ENCODE data around the gene RPL29. TPM values are rescaled to one million over a fixed set of nuclear protein-coding genes. Genes with fewer than 3 reads are reported as not detected.

RPL29 gene
- total and polyA plus RNA-seq, 2 of the 8 experiments (the other 6 are each of a cell fraction or from before 2014, with no cell fraction given) = 1,467 to 2,660 TPM

DNA sequence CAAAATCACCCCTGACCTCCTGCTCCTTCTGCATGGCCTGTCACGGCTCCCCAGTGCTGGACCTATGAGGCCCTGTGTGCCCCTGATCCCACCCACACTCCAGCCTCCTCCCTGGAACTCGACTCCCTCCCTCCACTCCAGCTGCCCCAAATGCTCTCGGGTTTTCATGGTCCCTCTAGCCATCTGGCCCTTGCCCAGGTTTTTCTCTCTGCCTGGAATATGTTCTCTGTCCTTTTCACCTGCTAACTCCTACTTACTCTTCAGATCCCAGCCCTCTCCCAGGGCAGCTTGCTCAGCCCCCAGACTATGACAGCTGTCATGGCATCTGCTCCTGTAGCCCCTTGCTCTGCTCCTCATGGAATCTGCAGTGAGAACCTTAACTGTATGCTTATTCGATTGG is 30.3 kb upstream of the RPL29 start:
- POLR2A ChIA-PET (ENCODE audit: partially characterized antibody) = interaction anchor here (1.5 kb wide), 1 partner anchor 11 kb away, joined by 3 read pairs; no protein-coding TSS in a partner anchor
- H2BK5ac ChIP-seq (ENCODE audit: low read depth, low read length) = no peak overlapping the region
- no peak overlapping the region for H2AK5ac ChIP-seq (ENCODE audit: low read depth, low read length)
- H3K18ac ChIP-seq (ENCODE audit: extremely low read depth, low read length) = no peak overlapping the region
- WGBS, 2 experiments (ENCODE audit: extremely low coverage in 1 of 2, insufficient coverage in 1 of 2, insufficient read length in 1 of 2, insufficient replicate concordance in 2 of 2, low coverage in 1 of 2, low lambda C conversion rate in 2 of 2, missing lambda C conversion rate in 1 of 2) = 72% methylated on average over 4 of the region's 4 CpGs; no CpG with 5 or more reads in 1 of the 2 experiments
- no peak overlapping the region for H3K14ac ChIP-seq (ENCODE audit: insufficient read length)
- CTCF ChIA-PET (ENCODE audit: partially characterized antibody) = interaction anchor here (1.5 to 9.4 kb wide), 3 partner anchors 11 to 22 kb away, joined by 7 to 124 read pairs (median 8); no protein-coding TSS in a partner anchor
- H3K79me2 ChIP-seq (ENCODE audit: control insufficient read depth in 1 of 2, insufficient read depth in 2 of 2, low read length in 2 of 2) = no peaks in the 10 kb centered on the region
- H3K4ac ChIP-seq (replicated peaks; ENCODE audit: insufficient read length, low read depth, low read length) = no peak overlapping the region
- H2BK12ac ChIP-seq (ENCODE audit: low read depth, low read length) = no peak overlapping the region
- FAIRE-seq = no peak
- no peak overlapping the region for H4K91ac ChIP-seq (replicated peaks; ENCODE audit: insufficient read length, low read length)
- H3K23ac ChIP-seq (ENCODE audit: insufficient read length) = no peak overlapping the region
- no peaks in the 10 kb centered on the region for H3K36me3 ChIP-seq (ENCODE audit: control insufficient read depth in 2 of 4, insufficient read depth in 4 of 4, low read length in 3 of 4)
- H3K9ac ChIP-seq (replicated peaks in 1 of 4; ENCODE audit: extremely low read depth in 1 of 4, low read depth in 3 of 4, low read length in 3 of 4) = no peak overlapping the region
- H3K4me3 ChIP-seq (ENCODE audit: extremely low read depth in 1 of 4, insufficient read depth in 2 of 4, low read depth in 3 of 4, low read length in 4 of 4) = no peak overlapping the region
- no peak overlapping the region for H2BK20ac ChIP-seq (ENCODE audit: low read length)
- no peak overlapping the region for H2AFZ ChIP-seq (ENCODE audit: low read length)
- H4K5ac ChIP-seq (ENCODE audit: insufficient read length, low read depth, low read length) = no peak overlapping the region
- no peak overlapping the region for H2BK15ac ChIP-seq (ENCODE audit: low read length)
- no peaks in the 10 kb centered on the region for H4K20me1 ChIP-seq (replicated peaks in 1 of 2; ENCODE audit: control insufficient read depth in 1 of 2, insufficient read depth in 2 of 2, low read length in 2 of 2)
- no peak overlapping the region for H3K4me2 ChIP-seq (ENCODE audit: insufficient read depth in 1 of 2, low read depth in 2 of 2, low read length in 2 of 2)
- no peak overlapping the region for H4K8ac ChIP-seq (ENCODE audit: extremely low read depth, insufficient read depth, low read length)
- no peak overlapping the region for H3K27ac ChIP-seq (ENCODE audit: low read depth, low read length)
- DNase-seq (ENCODE audit: low read depth in 1 of 2, low spot score in 2 of 2) = no peak
- no peaks in the 10 kb centered on the region for H3K9me3 ChIP-seq (ENCODE audit: insufficient read depth in 2 of 2, low read depth in 1 of 2, low read length in 1 of 2)
- no peaks in the 10 kb centered on the region for H3K23me2 ChIP-seq (ENCODE audit: low read depth, low read length)
- H3K4me1 ChIP-seq (replicated peaks in 1 of 4; ENCODE audit: control insufficient read depth in 3 of 4, insufficient read depth in 4 of 4, low read length in 3 of 4) = peaks cover 0 to 5% (median 2%) of the 10 kb centered on the region in 4 experiments; a peak in 3 of 7 replicates
- no peak overlapping the region for H3K56ac ChIP-seq (replicated peaks; ENCODE audit: insufficient read length, low read depth, low read length)
- no peak overlapping the region for H2BK120ac ChIP-seq (replicated peaks; ENCODE audit: low read depth, low read length)
- H3K27me3 ChIP-seq (replicated peaks in 1 of 4; ENCODE audit: control insufficient read depth in 3 of 4, extremely low read depth in 1 of 4, insufficient read depth in 3 of 4, low read length in 3 of 4) = no peaks in the 10 kb centered on the region
- H3K79me1 ChIP-seq (ENCODE audit: low read depth, low read length) = no peaks in the 10 kb centered on the region
- TF ChIP-seq CBX8 (IDR thresholded peaks at IDR 0.05; ENCODE audit: borderline replicate concordance, low read depth, low read length) = no peak
